Upper lobe of left lung (tissue), 4 donors: ENCODE measurements around the gene SPAM1.

ENCODE experiments used
- CTCF ChIP-seq, 6 experiments: fragments of 450-650 bp in 4 of 6; fragments of 200-600 bp in 2 of 6; sonication (generic) in 2 of 6; IDR thresholded peaks; one replicate each; pipeline ENCODE4 v1.5.1; 2016 to 2019; ENCODE audit warnings: antibody characterized with exemption in 6 of 6
- POLR2A ChIP-seq, 4 donors: fragments of 450-650 bp; IDR thresholded peaks; one replicate each; pipeline ENCODE4 v1.5.1; 2016 to 2017; ENCODE audit warnings: antibody characterized with exemption in 4 of 4, mild to moderate bottlenecking in 2 of 4

GRCh38 chr7:123944395-123944794, 19.4 kb downstream of the SPAM1 start:
- no peak for TF ChIP-seq CTCF (IDR thresholded peaks at IDR 0.05)
- no peak for TF ChIP-seq POLR2A (IDR thresholded peaks at IDR 0.05)
